ACC112 (cell line): ENCODE data around the gene LRTM2.

ENCODE experiments used
- H2AFZ ChIP-seq: fragments of 200-600 bp; sonication (generic); one replicate; pipeline ENCODE4 v1.6.0; 2017; ENCODE audit warnings: antibody characterized with exemption, low read length; ENCODE audit not compliant: unreplicated experiment
- H3K27ac ChIP-seq: fragments of 200-600 bp; sonication (generic); 2 replicates; pipeline ENCODE4 v1.5.1; 2014; ENCODE audit warnings: low read depth, mild to moderate bottlenecking, antibody characterized with exemption, low read length, moderate library complexity
- H3K27me3 ChIP-seq: fragments of 200-600 bp; sonication (generic); 2 replicates; pipeline ENCODE4 v1.6.1; 2014; ENCODE audit warnings: mild to moderate bottlenecking, antibody characterized with exemption, low read length, moderate library complexity, mixed read lengths; ENCODE audit not compliant: insufficient read depth
- H3K36me3 ChIP-seq: fragments of 200-600 bp; sonication (generic); 2 replicates; pipeline ENCODE4 v1.6.1; 2016; ENCODE audit warnings: mild to moderate bottlenecking, antibody characterized with exemption, low read length, moderate library complexity, mixed read lengths; ENCODE audit not compliant: insufficient read depth
- H3K4me1 ChIP-seq: fragments of 200-600 bp; sonication (generic); one replicate; pipeline ENCODE4 v1.6.1; 2016; ENCODE audit warnings: low read length, mixed read lengths; ENCODE audit not compliant: insufficient read depth, unreplicated experiment, control insufficient read depth
- H3K4me3 ChIP-seq: fragments of 200-600 bp; sonication (generic); 2 replicates; pipeline ENCODE4 v1.5.1; 2014; ENCODE audit warnings: mild to moderate bottlenecking, low read depth, low read length
- H3K79me2 ChIP-seq: fragments of 200-600 bp; sonication (generic); one replicate; pipeline ENCODE4 v1.6.0; 2016; ENCODE audit warnings: low read length; ENCODE audit not compliant: control insufficient read depth, unreplicated experiment, insufficient read depth

LRTM2 gene

GRCh38 chr12:1825382-1826102 lies 5.2 kb downstream of the LRTM2 start:
- H3K36me3 ChIP-seq: no peaks in the 10 kb centered on the region
- H3K4me3 ChIP-seq: no peak overlapping the region
- no peak overlapping the region for H2AFZ ChIP-seq
- H3K4me1 ChIP-seq: no peaks in the 10 kb centered on the region
- H3K79me2 ChIP-seq: no peaks in the 10 kb centered on the region
- H3K27me3 ChIP-seq: peaks cover 76% of the 10 kb centered on the region
- H3K27ac ChIP-seq: no peak overlapping the region

- Histone ChIP-seq H3K4me3 (no peak overlapping the region), H3K27ac (no peak overlapping the region), H3K79me2 (no peaks in the 10 kb centered on the region), H3K27me3 (peaks cover 76% of the 10 kb centered on the region), H3K4me1 (no peaks in the 10 kb centered on the region), H2AFZ (no peak overlapping the region), H3K36me3 (no peaks in the 10 kb centered on the region)
Observed at GRCh38 chr12:1826401-1826800, 6.0 kb downstream of the LRTM2 start.

- H3K4me1 ChIP-seq: no peaks in the 10 kb centered on the region
- no peak overlapping the region for H2AFZ ChIP-seq
- H3K27ac ChIP-seq: no peak overlapping the region
- no peak overlapping the region for H3K4me3 ChIP-seq
- no peaks in the 10 kb centered on the region for H3K79me2 ChIP-seq
- H3K27me3 ChIP-seq: peaks cover 76% of the 10 kb centered on the region
- H3K36me3 ChIP-seq: no peaks in the 10 kb centered on the region
Observed at GRCh38 chr12:1826867-1827705, 6.7 kb downstream of the LRTM2 start.

GRCh38 chr12:1827826-1828805 lies 7.8 kb downstream of the LRTM2 start:
- Histone ChIP-seq H3K79me2 (no peaks in the 10 kb centered on the region), H3K27ac (no peak overlapping the region), H3K4me1 (no peaks in the 10 kb centered on the region), H3K36me3 (no peaks in the 10 kb centered on the region), H2AFZ (no peak overlapping the region), H3K4me3 (no peak overlapping the region), H3K27me3 (peaks cover 76% of the 10 kb centered on the region)

GRCh38 chr12:1828856-1829255 lies 8.5 kb downstream of the LRTM2 start:
- Histone ChIP-seq H3K4me1 (no peaks in the 10 kb centered on the region), H3K79me2 (no peaks in the 10 kb centered on the region), H2AFZ (no peak overlapping the region), H3K27me3 (peaks cover 76% of the 10 kb centered on the region), H3K27ac (no peak overlapping the region), H3K4me3 (no peak overlapping the region), H3K36me3 (no peaks in the 10 kb centered on the region)

GRCh38 chr12:1829306-1829900 lies 9.0 kb downstream of the LRTM2 start:
- no peak overlapping the region for H3K4me3 ChIP-seq
- H3K27ac ChIP-seq: no peak overlapping the region
- H2AFZ ChIP-seq: no peak overlapping the region
- H3K36me3 ChIP-seq: no peaks in the 10 kb centered on the region
- H3K4me1 ChIP-seq: no peaks in the 10 kb centered on the region
- no peaks in the 10 kb centered on the region for H3K79me2 ChIP-seq
- H3K27me3 ChIP-seq: peaks cover 77% of the 10 kb centered on the region

GRCh38 chr12:1830401-1830845 lies 10.1 kb downstream of the LRTM2 start:
- Histone ChIP-seq H3K4me3 (no peak overlapping the region), H3K4me1 (no peaks in the 10 kb centered on the region), H3K27ac (no peak overlapping the region), H3K27me3 (peaks cover 77% of the 10 kb centered on the region), H2AFZ (no peak overlapping the region), H3K79me2 (no peaks in the 10 kb centered on the region), H3K36me3 (no peaks in the 10 kb centered on the region)

- Histone ChIP-seq H2AFZ (no peak overlapping the region), H3K27me3 (peaks cover 78% of the 10 kb centered on the region), H3K4me3 (no peak overlapping the region), H3K79me2 (no peaks in the 10 kb centered on the region), H3K4me1 (no peaks in the 10 kb centered on the region), H3K27ac (no peak overlapping the region), H3K36me3 (no peaks in the 10 kb centered on the region)
Observed at GRCh38 chr12:1830981-1831963, 10.9 kb downstream of the LRTM2 start.

GRCh38 chr12:1832801-1833595 lies 12.6 kb downstream of the LRTM2 start:
- Histone ChIP-seq H3K79me2 (no peaks in the 10 kb centered on the region), H3K36me3 (no peaks in the 10 kb centered on the region), H3K4me3 (no peak overlapping the region), H3K27ac (no peak overlapping the region), H3K4me1 (no peaks in the 10 kb centered on the region), H3K27me3 (peaks cover 74% of the 10 kb centered on the region), H2AFZ (no peak overlapping the region)
